Epithelial cell of prostate (primary cell): ENCODE data around the gene KIRREL3.

Experiments used
- DNase-seq: peaks from one replicate; pipeline ENCODE4 v3.0.0-alpha.2; 2011; ENCODE audit warnings: low read depth, low spot score
- H3K27ac ChIP-seq: fragments of 450-650 bp; 2 replicates; pipeline ENCODE4 v1.5.1; 2017; ENCODE audit warnings: mild to moderate bottlenecking

The KIRREL3 gene

DNA sequence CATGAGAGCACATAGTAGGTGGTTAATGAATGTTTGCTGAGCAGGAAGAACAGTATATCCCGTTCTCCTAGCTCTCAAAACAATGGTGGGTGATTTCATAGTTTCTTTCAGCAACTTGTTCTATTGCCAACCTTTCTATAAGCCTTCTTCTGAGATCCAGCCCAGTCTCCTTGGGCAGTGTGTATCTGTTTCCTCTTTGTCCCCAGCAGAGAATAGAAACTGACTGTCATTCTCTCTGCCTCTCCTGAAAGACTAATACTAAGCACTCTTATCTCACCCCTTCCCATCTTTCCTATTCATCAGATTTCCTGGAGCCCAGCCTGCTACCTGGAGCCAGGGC, 372.1 kb downstream of the KIRREL3 start:
- no peak overlapping the region for H3K27ac ChIP-seq

DNA sequence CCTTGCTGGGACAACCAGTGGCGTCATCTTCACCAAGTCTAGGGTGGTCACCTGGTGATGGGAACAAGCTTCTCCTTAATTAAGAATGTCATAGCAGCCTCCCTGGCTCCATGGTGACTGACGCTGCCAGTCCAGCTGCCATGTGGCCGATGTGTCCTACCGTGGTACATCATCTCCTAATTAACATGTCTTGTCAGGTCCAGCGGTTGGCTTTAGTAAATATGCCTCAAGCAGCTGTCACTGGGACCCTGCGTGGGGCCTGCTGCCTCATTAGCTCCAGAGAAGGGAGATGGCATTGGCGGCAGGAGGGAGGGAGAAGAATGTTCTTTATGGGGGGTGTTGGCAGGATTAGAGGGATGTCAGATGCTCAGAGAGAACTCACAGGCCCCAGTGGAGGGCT, 373.1 kb downstream of the KIRREL3 start:
- no peak overlapping the region for H3K27ac ChIP-seq
- DNase-seq = no peak

More for the DNA sequence above, 372.1 kb downstream of the KIRREL3 start:
- no peak for DNase-seq

DNA sequence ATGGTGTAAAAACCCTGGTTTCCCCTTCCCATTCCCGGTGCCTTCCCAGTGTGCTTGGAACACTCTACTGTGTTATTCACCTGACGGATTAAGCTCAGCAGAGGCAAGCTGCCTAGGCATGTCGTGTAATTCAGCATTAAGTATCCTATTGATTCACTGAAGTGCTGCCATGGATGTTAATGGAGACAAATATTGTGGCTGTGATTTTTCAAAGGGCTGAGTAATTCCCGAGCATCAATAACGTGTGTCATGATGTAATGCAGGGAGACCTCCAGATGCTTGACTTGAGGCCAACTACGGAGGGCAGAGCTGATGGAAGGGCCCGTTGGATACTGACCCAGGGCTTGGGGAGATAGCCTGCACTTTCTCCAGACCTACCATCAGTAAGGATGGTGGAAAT, 376.1 kb downstream of the KIRREL3 start:
- H3K27ac ChIP-seq = no peak overlapping the region
- no peak for DNase-seq

DNA sequence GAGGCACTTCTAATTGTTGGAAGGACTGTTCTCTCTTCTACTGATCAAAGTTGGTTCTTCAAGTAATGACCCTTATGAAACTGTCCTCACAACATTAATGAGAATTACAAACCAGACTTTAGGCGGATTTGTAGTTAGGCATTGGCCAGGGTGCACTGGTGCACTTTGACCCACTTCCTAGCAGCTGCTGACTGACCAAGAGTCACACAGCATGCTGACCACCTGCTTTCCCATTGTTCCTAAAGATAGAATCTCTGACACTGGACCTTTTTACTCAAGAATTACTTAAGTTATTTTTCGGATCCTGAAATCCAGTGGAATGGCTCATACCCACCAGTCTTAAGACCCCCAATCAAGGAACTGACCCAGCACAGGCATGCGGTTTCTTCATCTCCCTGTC, 381.1 kb downstream of the KIRREL3 start:
- H3K27ac ChIP-seq = no peak overlapping the region
- DNase-seq = no peak

DNA sequence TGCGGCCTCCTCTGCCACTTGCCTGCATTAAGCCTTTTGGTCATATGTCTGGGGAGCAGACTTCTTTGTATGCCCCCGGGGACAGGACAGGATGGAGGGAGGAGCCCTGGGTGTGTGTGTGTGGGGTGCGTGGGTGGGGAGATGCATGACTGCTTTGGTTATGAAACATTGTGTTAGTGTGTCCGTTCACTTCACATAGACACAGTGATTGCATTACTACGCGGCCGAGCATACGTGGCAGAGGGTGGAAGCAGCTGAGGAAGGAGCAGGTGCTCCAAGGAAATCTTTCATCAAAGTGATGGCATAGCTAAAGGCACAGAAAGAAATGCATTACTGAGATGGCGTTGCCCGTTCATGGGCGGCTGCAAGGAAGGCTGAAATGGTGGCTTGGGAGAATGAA, 384.7 kb downstream of the KIRREL3 start:
- no peak overlapping the region for H3K27ac ChIP-seq
- no peak for DNase-seq

DNA sequence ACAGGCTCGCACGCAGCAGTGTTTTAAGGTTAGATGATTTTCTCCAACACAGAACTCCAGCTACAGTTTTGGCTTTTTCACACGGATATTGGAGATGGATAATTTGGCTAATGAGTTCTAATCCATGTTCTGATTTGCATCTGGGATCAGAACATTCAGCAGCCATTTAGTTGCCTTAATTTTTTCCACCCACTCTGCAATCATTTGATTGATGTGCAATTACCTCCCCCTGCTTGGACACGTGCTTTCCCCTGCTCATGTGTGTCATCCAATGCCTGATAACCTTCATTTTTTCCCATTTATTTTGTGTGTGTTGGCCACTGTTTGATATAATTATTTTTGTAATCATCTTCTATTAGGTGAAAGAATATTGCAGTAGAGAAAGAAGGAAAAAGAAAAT, 387.3 kb downstream of the KIRREL3 start:
- H3K27ac ChIP-seq = no peak overlapping the region

DNA sequence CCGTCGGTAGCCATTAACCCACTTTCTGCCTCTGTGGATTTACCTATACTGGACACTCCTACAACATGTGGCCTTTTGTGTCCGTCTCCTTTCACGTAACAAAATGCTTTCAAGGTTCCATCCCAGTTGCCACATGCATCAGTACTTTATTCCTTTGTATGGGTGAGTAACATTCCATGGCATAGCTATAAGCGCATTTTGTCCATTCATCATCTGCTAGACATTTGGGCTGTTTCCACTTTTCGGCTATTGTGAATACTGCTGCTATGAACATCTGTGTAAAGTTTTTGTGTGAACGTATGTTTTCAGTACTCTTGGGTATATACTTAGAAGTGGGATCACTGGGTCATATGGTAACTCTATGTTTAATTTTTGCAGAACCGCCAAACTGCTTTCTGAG, 387.9 kb downstream of the KIRREL3 start:
- no peak overlapping the region for H3K27ac ChIP-seq
- no peak for DNase-seq

More for the DNA sequence above, 387.3 kb downstream of the KIRREL3 start:
- no peak for DNase-seq

DNA sequence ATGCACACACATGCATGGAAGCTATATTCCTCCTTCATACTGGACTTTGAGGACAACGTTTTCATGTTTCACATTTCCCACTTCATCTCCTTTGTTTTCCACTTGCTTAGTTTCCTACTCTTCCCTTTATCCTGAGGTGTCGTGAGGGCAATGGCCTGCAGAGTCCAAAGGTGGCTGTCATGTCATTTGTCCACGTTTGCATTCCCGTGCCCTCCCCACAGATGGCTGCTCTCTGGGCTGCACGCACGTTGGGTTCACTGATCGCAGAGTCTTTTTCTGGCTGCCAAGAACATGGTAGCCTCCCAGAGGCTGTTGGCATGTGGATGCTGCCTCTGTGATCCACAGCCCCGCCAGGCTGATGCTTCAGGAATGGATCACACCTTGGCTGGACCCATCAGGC, 389.1 kb downstream of the KIRREL3 start:
- no peak overlapping the region for H3K27ac ChIP-seq
- DNase-seq = no peak

DNA sequence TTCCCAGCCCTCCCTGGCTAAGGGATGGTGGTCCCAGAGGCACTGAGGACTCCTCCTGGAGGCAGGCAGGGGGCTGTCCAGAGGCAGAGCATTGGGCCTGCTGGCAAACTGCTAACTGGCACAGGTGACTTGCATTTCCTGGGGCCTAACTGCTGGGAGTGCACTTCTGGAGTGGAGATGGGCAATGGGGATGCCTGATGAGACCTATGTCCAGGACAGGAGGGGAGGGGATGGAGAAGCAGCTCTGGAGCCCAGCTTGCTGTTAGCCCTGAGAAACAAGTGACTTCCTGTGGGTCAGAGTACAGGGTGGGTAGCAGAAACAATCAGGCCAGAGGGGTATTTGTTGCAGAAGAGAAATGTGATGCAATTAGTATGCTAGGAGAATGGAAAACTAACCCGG, 391.9 kb downstream of the KIRREL3 start:
- H3K27ac ChIP-seq = no peak overlapping the region
- DNase-seq = no peak

DNA sequence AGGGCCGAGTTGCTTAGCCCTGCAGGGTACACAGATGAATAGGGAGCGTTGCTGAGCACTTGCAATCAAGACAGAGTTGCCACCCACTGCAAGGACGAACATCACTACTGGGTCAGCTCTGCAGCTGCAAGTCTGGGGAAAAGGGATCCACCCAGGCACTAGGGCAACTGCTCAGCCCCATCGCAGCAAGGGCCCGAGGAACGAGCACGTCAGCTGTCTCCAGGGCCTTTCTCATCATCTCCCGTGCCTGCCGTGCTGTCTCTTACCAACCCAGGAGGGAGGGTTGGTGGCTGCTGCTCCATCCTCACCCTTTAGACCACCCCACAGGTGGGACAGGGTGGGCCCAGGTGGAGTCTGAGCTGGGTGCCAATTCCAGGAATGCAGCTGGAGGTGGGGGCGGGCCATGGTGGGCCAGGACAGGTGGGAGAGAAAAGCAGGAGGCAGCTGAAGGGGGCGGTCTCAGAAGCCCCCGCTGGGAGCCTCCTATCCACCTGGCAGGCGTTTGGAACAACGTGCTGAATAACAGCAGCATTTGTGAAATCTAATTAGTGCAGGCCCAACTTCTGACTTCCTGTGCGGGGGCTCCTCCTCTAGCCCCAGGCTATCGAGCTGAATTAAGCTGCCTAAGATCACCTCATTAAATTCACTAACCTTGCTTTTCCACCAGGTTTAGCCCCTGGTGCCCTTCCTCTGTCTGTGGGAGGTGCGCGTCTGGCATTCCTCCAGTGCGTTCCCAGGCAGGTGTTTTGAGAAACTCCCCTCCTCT, 392.6 kb downstream of the KIRREL3 start:
- H3K27ac ChIP-seq = no peak overlapping the region
- no peak for DNase-seq

DNA sequence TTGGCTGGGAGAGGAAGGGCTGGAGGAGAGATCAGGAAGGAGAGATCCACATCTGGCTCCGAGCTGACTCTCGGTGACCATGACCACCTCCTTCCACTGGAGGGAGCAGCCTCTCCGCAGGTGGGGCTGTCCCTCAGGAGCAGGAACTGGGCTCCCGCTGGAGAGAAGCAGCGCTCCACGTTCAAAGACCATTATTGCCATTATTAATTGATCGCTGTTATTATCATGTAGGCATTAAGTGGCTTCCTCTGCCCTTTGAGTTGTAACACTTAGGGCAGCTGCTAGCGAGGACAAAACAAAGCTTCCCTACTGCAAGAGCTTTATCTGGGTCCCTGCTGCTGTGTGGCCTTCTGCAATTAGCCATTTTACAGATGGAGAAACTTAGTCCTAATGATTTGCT, 393.2 kb downstream of the KIRREL3 start:
- H3K27ac ChIP-seq = no peak overlapping the region
- DNase-seq = no peak

DNA sequence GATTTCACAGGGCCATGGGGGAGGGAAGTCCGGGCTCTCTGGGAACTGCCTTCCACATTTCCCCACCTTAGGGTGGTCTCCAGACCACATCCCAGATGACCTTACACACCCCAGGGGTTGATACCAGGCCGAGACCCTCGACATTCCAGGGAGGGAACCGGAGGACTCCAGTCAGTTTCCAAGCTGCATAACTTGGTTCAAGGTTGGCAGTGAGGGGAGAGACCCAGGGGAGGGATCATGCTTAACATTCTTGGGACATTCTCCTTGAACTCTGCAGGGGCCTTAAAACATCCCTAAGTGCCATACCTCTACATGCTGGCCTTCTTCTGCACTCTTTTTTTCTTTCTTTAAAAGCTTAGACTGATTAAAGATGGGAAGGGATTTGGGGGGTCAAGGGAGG, 394.1 kb downstream of the KIRREL3 start:
- H3K27ac ChIP-seq = no peak overlapping the region
- DNase-seq = no peak

DNA sequence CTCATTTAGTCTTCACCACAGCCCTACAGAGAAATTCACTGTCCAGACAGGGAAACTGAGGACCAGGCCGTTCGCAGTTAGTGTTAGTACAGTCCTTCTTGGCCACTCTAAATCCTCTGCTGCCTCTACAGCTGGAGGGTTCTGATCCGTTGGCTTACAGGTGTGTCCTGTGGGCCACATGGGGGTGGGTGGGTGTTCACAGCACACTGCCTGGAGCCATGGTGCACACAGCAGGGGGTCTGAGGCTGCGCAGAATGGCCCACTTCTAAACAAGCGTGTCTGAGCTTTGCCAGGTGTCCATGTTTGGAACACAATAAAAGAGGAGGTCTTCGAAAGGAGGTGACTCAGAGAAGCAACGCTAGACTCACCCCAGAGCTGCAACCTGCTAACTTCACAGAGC, 396.1 kb downstream of the KIRREL3 start:
- no peak overlapping the region for H3K27ac ChIP-seq
- DNase-seq = no peak

DNA sequence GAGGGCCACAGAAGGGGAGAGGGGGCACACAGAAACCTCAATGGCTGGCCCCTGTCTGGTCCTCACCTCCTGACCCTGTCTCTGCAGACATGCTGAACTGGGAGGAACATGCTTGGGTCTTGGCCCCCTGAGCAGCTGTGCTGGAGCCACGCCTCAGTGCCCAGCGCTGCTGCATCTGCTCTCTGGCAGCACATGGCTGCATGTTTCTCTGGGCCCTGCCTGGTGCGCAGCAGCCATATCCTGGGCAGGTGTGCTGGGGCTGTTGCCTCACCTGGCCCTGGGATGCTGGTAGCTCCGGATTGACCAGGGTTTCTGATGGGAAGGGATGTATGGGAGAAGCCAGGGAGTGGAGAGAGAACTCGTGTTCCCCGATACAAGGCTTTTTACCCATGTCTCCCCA, 397.1 kb downstream of the KIRREL3 start:
- DNase-seq = no peak
- H3K27ac ChIP-seq = no peak overlapping the region

DNA sequence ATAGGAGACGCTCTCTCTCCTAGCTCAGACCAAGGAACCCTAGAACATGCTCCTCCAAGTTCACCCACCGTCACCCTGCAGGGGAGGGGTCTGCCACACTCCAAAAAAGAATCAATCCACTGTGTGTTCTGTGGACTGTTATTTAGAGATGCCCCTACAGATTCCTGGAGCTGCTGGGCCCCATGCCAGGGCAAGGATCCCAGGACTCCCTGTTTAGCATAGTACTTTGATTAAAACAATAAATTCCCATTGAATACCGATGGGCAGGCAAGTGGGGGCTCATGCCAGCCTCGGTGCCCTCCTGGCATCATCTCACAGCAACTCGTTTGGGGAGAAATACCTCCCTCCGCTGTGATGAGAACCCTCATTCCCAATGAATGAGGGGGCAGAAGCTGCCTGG, 397.6 kb downstream of the KIRREL3 start:
- no peak overlapping the region for H3K27ac ChIP-seq
- DNase-seq = no peak

DNA sequence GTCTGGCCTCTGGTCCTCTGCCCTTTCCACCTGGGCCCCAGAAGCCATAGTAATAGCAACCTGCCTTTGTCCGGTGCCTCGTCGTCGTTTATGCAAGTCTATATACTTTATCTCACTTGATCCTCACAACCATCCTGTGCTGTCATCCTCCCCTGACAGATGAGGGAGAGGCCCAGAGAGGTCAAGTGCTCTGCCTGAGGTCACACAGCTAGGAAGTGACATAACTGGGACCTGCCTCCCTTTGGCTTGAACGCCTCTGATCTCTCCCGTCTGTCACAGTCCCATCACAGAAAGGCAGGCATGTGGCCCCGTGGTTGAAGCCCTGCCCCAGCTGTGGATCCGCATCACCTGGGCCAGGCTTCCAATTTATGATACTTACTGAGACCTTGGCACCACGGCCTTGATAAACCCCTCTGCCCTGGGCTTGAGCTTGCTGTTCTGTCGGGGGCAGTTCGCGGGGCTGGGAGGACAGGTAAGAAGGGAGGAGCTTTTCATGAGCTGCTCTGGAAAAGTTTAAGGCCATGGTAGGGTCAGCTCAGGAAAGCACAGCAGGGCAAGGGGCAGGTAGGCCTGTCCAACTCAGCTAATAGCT, 398.1 kb downstream of the KIRREL3 start:
- H3K27ac ChIP-seq = no peak overlapping the region
- DNase-seq = no peak

DNA sequence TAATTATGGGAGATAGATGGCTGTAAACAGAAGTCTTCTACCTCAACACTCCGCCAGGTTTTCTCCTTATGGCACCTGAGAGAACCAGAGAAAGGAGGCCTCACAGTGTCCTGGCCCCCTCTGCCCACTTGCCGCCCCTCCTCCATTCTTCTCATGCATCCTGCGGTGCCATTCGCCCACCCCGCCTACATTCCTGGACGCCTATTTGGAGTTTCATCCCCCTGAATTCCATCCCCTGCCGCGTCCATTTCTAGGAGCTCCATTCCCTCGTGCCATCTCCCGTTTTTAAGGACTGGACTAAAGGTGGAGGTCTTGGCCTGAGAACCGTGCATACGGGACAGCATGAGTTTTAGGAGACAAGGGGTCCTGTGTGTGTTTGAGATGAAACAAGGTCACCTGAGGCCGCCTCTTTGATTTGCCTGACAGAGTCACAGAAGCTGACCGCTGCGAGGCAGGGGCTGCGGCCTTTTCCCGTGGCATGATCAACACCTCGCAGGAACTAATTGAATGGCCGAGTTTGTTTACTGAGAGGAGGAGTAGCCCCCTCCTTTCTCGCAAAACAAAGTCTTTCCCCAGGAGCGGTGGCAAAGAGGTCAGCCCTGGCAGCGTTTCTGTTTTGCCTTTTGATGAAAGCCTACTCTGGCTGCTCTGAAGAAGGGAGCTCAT, 398.9 kb downstream of the KIRREL3 start:
- DNase-seq = no peak

DNA sequence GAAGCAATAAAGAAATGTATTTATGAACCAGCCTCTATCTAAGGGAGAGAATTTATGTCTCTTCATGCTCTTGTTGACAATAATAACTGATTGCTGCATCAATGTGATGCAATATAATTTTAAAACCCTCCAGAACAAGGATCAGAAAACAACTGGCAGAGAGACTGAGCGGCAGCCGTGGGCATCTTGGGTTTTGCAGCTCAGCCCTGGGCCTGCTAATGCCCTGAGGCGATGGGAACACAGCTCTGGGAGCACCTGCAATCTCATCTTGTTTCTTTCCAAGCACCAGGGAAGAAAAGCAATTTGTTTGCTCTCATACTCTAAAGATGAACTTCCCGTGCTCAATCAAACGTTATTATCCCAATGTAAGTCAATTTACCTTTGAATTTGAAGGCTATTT, 399.4 kb downstream of the KIRREL3 start:
- DNase-seq = no peak
- H3K27ac ChIP-seq = no peak overlapping the region

More for the DNA sequence above, 398.9 kb downstream of the KIRREL3 start:
- H3K27ac ChIP-seq = no peak overlapping the region

DNA sequence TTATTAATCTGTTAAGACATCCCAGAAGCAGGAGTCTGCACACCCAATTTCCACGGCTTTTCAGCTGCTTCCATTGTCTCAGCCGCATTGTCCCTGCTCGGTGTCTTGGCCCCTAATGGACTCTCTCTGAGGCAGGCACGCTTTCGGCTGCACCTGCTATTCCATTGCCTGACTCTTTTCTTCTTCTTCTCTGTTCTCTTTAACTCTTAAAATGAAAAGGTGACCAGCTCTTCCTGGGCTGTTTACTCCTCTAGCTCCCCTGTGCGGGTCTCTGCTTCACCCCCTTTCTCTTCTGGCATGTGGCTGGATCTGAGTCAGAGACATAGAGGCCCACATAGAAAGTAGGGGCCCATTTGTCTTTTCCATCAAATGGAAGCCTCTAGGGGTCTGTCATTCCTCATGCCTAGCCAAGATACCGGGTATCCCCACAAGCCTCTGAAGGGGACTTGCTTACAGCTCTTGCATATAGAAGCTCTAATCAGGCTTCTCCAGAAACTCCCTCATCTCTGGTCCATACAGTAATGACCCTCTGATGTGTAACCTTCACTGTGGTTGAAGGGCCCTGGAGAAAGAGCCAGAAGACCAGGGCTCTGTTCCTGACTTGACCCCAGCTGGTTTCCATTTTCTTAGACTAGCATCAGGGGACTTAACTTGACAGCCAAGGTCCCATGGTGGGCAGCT, 401.2 kb downstream of the KIRREL3 start:
- no peak overlapping the region for H3K27ac ChIP-seq
- no peak for DNase-seq

DNA sequence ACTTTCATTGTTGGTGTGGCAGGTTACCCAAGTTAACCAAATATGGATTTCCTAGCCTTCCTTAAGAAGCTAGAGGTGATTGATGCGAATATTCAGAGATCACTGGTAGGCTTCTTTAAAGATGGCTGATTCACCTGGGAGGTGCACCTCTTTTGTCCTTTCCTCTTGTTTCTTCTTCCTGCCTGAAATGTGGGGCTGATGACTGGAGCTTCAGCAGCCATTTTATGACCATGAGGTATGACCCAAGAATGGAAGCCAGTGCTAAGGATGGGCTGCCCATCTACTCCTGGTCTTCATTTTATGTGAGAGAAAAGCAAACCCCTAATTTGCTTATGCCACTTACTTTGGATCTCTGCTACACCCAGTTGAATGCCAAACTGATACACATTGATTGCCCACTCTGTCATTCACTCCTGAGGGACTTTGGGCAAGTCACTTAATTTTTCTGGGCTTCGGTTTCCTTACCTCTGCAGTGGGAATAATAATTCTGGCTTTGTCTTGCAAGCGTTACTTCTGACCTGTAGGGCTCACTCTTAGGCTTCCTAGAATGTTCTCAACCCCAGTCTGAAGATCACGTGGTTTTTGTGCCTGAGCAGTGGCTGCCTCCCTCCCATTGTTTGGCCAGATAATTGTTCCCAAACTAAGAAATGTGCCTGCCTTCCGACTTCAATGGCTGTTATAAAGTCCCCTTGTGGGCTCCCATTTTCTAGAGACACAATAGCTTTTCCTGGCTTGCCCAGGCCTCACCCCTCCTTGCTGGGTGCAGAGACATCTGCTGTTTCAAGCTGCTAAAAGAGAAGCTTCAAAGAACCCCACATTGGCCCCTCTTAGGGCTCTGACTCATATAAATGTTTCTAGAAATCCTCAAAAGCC, 402.0 kb downstream of the KIRREL3 start:
- H3K27ac ChIP-seq = no peak overlapping the region
- DNase-seq = no peak
